ENCODE measurements around the gene TLL2. TPM values are rescaled to one million over a fixed set of nuclear protein-coding genes. Genes with fewer than 3 reads are reported as not detected.
A peak's percentile ranks its signal among the peaks of the same experiment; 100 is the strongest.

The TLL2 gene
- total RNA-seq, 1 donor from 2014 or later: not detected

DNA sequence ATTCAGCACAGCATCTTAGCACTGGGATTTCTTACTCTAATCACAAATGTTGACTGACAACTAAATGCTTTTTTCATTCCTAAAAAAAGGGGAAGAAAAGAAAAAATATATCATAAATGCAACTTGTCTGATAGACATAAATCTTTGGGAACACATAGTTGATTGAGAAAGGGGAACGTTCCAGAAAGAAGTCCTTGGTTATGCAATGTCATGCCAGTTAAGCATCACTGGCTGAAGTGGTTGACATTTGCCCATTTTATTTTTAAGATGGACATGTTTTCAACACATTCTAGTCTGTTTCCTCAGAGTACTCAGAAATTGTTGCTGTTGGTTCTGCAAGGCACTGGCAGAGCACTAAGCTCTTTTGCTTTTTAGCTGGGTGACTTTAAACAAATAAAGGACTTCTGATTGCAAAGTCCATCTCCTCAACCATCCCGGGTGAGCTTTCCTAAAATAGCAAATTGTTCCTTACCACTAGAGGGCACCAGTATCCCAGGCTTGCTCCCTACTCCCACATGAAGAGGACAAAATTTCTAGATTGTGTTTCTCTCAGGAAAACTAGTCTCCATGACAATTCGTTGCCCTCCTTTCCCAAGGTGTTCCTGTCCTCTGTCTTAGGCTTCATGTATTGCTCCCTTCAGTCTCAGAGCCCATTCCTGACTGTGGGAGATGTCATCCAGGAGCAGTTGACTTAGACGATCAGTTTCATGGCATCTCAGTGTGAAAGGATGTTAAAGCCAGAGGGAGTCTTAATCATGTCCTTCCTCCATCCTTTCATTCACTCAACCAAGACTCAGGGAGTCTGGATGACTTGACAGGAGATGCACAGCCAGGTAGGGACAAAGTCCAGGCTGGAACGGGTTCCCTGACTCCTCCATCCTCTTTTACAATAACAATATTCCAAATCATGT lies 178.9 kb downstream of the TLL2 start:
- DNase-seq (ENCODE audit: extremely low spot score, unreplicated experiment): no peak
- TF ChIP-seq CTCF (IDR thresholded peaks at IDR 0.05): peak; percentile 81
- H3K27ac Mint-ChIP-seq (ENCODE audit: unreplicated experiment): no peak overlapping the region
- H3K9me3 Mint-ChIP-seq (ENCODE audit: unreplicated experiment): no peaks in the 10 kb centered on the region
- H3K4me3 Mint-ChIP-seq (ENCODE audit: unreplicated experiment): no peak overlapping the region
- H3K27me3 Mint-ChIP-seq (ENCODE audit: unreplicated experiment): peaks cover 30% of the 10 kb centered on the region
- H3K4me1 Mint-ChIP-seq (ENCODE audit: unreplicated experiment): no peaks in the 10 kb centered on the region
- H3K36me3 Mint-ChIP-seq (ENCODE audit: unreplicated experiment): no peaks in the 10 kb centered on the region

GRCh38 chr10:96333101-96333500 lies 180.6 kb downstream of the TLL2 start:
- no peak for DNase-seq (ENCODE audit: extremely low spot score, unreplicated experiment)
- H3K4me3 Mint-ChIP-seq (ENCODE audit: unreplicated experiment): no peak overlapping the region

GRCh38 chr10:96327462-96327861 lies 186.3 kb downstream of the TLL2 start:
- TF ChIP-seq CTCF (IDR thresholded peaks at IDR 0.05): no peak
- Mint-ChIP-seq H3K27ac (ENCODE audit: unreplicated experiment) (no peak overlapping the region), H3K9me3 (ENCODE audit: unreplicated experiment) (no peaks in the 10 kb centered on the region), H3K4me3 (ENCODE audit: unreplicated experiment) (no peak overlapping the region), H3K27me3 (ENCODE audit: unreplicated experiment) (peaks cover 19% of the 10 kb centered on the region), H3K36me3 (ENCODE audit: unreplicated experiment) (no peaks in the 10 kb centered on the region), H3K4me1 (ENCODE audit: unreplicated experiment) (no peaks in the 10 kb centered on the region)
- DNase-seq (ENCODE audit: extremely low spot score, unreplicated experiment): no peak

More at GRCh38 chr10:96333101-96333500, 180.6 kb downstream of the TLL2 start:
- H3K27ac Mint-ChIP-seq (ENCODE audit: unreplicated experiment): no peak overlapping the region
- H3K36me3 Mint-ChIP-seq (ENCODE audit: unreplicated experiment): no peaks in the 10 kb centered on the region
- no peak for TF ChIP-seq CTCF (IDR thresholded peaks at IDR 0.05)
- no peaks in the 10 kb centered on the region for H3K9me3 Mint-ChIP-seq (ENCODE audit: unreplicated experiment)
- H3K4me1 Mint-ChIP-seq (ENCODE audit: unreplicated experiment): no peaks in the 10 kb centered on the region
- H3K27me3 Mint-ChIP-seq (ENCODE audit: unreplicated experiment): peaks cover 28% of the 10 kb centered on the region

DNA sequence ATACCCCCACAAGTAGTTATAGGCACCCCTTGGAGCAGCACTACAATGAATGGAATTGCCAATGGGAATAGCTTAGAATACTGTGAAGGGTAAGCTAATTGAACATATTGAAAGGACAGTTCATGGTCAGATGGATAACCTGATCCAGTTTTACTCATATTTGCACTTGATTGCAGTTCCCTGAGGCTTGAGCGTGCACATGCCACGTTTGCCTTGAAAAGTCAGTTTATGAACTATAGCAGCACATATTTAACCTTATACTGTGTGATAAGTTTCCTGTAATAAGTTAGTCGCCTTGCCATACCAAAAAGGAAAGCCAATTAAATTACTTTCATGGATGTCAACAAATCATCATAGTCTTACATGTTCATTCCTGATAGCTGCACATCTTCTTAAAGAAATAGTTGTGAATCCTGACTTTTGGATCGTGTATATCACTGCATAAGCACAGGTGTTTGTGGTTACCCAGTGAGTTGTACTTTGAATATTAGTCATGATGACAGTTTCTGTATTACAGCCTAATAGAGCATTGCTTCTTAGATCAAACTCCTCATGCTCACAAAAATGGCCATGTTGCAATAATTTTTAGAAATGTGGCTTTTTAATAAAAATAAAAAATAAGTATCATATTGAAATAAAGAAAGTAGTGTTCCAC lies 187.9 kb downstream of the TLL2 start:
- no peak for TF ChIP-seq CTCF (IDR thresholded peaks at IDR 0.05)
- H3K36me3 Mint-ChIP-seq (ENCODE audit: unreplicated experiment): no peaks in the 10 kb centered on the region
- H3K27me3 Mint-ChIP-seq (ENCODE audit: unreplicated experiment): peaks cover 18% of the 10 kb centered on the region
- no peak for DNase-seq (ENCODE audit: extremely low spot score, unreplicated experiment)
- no peak overlapping the region for H3K27ac Mint-ChIP-seq (ENCODE audit: unreplicated experiment)
- no peaks in the 10 kb centered on the region for H3K9me3 Mint-ChIP-seq (ENCODE audit: unreplicated experiment)
- H3K4me1 Mint-ChIP-seq (ENCODE audit: unreplicated experiment): no peaks in the 10 kb centered on the region
- no peak overlapping the region for H3K4me3 Mint-ChIP-seq (ENCODE audit: unreplicated experiment)

DNA sequence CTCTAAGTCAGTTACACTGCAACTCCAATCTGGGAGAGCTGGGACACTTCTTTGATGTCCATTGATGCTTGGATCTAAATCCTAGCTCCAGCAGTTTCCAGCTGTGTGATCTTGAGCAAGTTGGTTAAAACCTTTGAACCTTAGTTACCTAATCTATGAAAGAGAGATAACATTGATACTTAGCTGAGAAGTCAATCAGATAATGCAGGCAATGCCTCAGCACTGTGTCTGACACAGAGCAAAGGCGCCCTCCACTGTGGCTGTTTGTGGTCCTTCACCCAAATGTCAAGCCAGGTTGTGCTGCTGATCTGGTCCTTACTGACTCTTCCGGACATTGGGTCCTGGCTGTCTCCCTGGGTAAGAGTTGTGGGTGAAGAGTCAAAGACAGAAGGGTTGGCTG lies 189.3 kb downstream of the TLL2 start:
- Mint-ChIP-seq H3K4me3 (ENCODE audit: unreplicated experiment) (no peak overlapping the region), H3K27me3 (ENCODE audit: unreplicated experiment) (peaks cover 16% of the 10 kb centered on the region)
- no peak for DNase-seq (ENCODE audit: extremely low spot score, unreplicated experiment)

More for the DNA sequence above, 189.3 kb downstream of the TLL2 start:
- Mint-ChIP-seq H3K4me1 (ENCODE audit: unreplicated experiment) (no peaks in the 10 kb centered on the region), H3K36me3 (ENCODE audit: unreplicated experiment) (no peaks in the 10 kb centered on the region), H3K27ac (ENCODE audit: unreplicated experiment) (no peak overlapping the region), H3K9me3 (ENCODE audit: unreplicated experiment) (no peaks in the 10 kb centered on the region)
- no peak for TF ChIP-seq CTCF (IDR thresholded peaks at IDR 0.05)

Measured in osteocyte (in vitro differentiated cells).